Subcutaneous abdominal adipose tissue (tissue), 5 donors: ENCODE results near the gene TSPAN18.

Experiments
- H3K27ac ChIP-seq: one replicate; pipeline ENCODE4 v1.7.0; 2013; ENCODE audit warnings: low read depth, mild to moderate bottlenecking, inconsistent platforms, low read length, moderate library complexity
- H3K27me3 ChIP-seq, 5 donors: one replicate each; pipeline ENCODE4 v1.7.0; 2013; ENCODE audit warnings: low read length in 5 of 5, inconsistent platforms in 1 of 5; ENCODE audit not compliant: control insufficient read depth in 5 of 5, insufficient read depth in 4 of 5
- H3K36me3 ChIP-seq, 5 donors: one replicate each; pipeline ENCODE4 v1.7.0; 2013; ENCODE audit warnings: low read length in 5 of 5; ENCODE audit not compliant: control insufficient read depth in 5 of 5, insufficient read depth in 5 of 5
- H3K4me1 ChIP-seq, 5 donors: one replicate each; pipeline ENCODE4 v1.7.0; 2013; ENCODE audit warnings: low read length in 5 of 5, mild to moderate bottlenecking in 3 of 5, moderate library complexity in 1 of 5; ENCODE audit not compliant: control insufficient read depth in 5 of 5, insufficient read depth in 5 of 5
- H3K4me3 ChIP-seq, 5 donors: one replicate each; pipeline ENCODE4 v1.7.0; 2013; ENCODE audit warnings: low read length in 5 of 5, low read depth in 1 of 5
- H3K9ac ChIP-seq, 5 donors: one replicate each; pipeline ENCODE4 v1.7.0; 2013; ENCODE audit warnings: low read length in 5 of 5, mild to moderate bottlenecking in 4 of 5, moderate library complexity in 3 of 5
- H3K9me3 ChIP-seq, 5 donors: one replicate each; pipeline ENCODE4 v1.7.0; 2013; ENCODE audit warnings: low read length in 5 of 5; ENCODE audit not compliant: control insufficient read depth in 5 of 5
- donor health status: healthy.
- donor health status: healthy.
- donor health status: healthy.
- donor health status: healthy.
- donor health status: healthy.

TSPAN18 gene

DNA sequence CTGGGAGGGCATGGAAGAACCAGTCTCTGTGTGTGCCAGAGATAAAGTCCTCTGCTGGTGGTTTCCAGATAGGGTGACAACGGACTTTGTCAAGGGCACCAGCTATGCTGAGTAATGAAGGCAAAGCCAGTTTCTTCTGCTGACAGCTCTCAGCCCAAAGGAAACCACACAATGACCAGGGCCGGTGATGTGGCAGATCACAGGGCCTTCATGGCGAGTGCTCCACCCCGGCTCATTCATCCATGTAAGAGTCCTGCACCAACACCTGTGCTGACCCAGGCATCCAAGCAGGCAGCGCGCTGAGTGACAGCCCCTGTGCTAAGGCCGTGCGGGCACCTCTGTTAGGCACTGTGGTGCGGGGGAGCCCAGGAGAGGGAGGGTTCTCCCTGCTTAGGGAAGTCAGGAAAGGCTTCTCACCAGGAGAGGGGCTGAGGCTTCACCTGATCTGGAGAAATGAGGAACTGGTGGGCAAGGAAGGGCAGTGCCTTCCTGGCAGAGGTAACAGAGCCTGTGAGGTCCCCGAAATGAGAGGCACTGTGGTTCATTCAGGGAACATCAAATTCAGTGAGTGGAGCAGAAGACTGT is 190.1 kb downstream of the TSPAN18 start:
- Histone ChIP-seq H3K27me3 (no peaks in the 10 kb centered on the region), H3K4me3 (no peak overlapping the region), H3K9me3 (no peaks in the 10 kb centered on the region), H3K4me1 (peaks cover 0 to 25% (median 20%) of the 10 kb centered on the region in 5 donors), H3K36me3 (peaks cover 0 to 22% (median 18%) of the 10 kb centered on the region in 5 donors), H3K27ac (no peak overlapping the region), H3K9ac (no peak overlapping the region)

- no peak overlapping the region for H3K9ac ChIP-seq
- H3K9me3 ChIP-seq, result no peaks in the 10 kb centered on the region
- peaks cover 0 to 26% (median 20%) of the 10 kb centered on the region in 5 donors for H3K36me3 ChIP-seq
- H3K27ac ChIP-seq, result no peak overlapping the region
- H3K4me3 ChIP-seq, result no peak overlapping the region
- peaks cover 0 to 21% (median 20%) of the 10 kb centered on the region in 5 donors for H3K4me1 ChIP-seq
- no peaks in the 10 kb centered on the region for H3K27me3 ChIP-seq
Measured at GRCh38 chr11:44917741-44918140, 191.0 kb downstream of the TSPAN18 start.

- Histone ChIP-seq H3K9ac (no peak overlapping the region), H3K9me3 (no peaks in the 10 kb centered on the region), H3K4me1 (peaks cover 0 to 19% (median 12%) of the 10 kb centered on the region in 5 donors), H3K36me3 (peaks cover 0 to 26% (median 14%) of the 10 kb centered on the region in 5 donors), H3K27me3 (peaks cover 0 to 3% (median 0%) of the 10 kb centered on the region in 5 donors), H3K27ac (no peak overlapping the region), H3K4me3 (no peak overlapping the region)
Measured at GRCh38 chr11:44920451-44920850, 193.7 kb downstream of the TSPAN18 start.

DNA sequence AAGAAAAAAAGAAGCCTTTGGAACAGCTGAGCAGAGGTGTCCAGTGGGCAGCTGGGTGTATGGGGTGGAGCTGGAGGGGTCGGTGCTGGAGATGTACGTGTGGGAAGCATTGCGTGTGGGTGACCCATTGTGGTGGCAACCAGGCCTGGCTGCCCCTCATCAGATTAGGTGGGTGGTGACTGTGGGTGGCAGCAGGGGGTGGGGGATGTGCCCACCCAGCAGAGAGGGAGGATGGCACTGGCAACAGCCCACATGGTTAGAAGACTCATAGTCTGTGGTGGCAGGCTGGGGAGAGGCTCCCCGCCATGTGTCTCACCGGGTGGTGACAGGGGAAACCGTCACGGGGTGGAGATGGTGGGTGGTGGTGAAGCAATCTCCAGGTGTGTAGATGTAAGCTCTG is 196.4 kb downstream of the TSPAN18 start:
- Histone ChIP-seq H3K27me3 (peaks cover 0 to 3% (median 0%) of the 10 kb centered on the region in 5 donors), H3K36me3 (peaks cover 0 to 26% (median 14%) of the 10 kb centered on the region in 5 donors), H3K27ac (no peak overlapping the region), H3K4me3 (no peak overlapping the region), H3K9ac (no peak overlapping the region), H3K9me3 (no peaks in the 10 kb centered on the region), H3K4me1 (peaks cover 2 to 25% (median 6%) of the 10 kb centered on the region in 5 donors)

DNA sequence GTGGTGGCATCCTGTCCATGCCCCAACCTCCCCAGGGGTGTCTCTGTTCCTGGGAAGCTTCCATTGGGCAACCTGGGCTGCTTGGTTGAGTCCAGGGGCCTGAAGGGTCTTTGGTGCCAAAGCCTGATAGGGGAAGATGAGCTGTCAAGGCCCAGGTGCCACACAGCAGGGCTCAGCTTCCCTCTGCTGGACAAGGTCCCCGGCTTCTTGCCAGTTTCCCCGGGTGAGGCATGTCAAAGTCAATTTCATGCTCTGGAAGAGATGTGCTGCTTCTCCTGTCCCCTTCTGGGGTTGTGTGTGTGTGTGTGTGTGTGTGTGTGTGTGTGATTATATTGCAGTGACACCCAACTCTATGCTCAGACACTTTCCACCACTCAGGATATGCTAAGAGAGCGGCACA is 197.0 kb downstream of the TSPAN18 start:
- H3K4me1 ChIP-seq, result peaks cover 2 to 25% (median 6%) of the 10 kb centered on the region in 5 donors
- peaks cover 0 to 24% (median 14%) of the 10 kb centered on the region in 5 donors for H3K36me3 ChIP-seq
- no peak overlapping the region for H3K4me3 ChIP-seq
- peaks cover 0 to 3% (median 0%) of the 10 kb centered on the region in 5 donors for H3K27me3 ChIP-seq
- no peak overlapping the region for H3K27ac ChIP-seq
- no peak overlapping the region for H3K9ac ChIP-seq
- no peaks in the 10 kb centered on the region for H3K9me3 ChIP-seq

GRCh38 chr11:44926036-44926435 is 199.3 kb downstream of the TSPAN18 start:
- H3K36me3 ChIP-seq, result peaks cover 0 to 25% (median 13%) of the 10 kb centered on the region in 5 donors

GRCh38 chr11:44927174-44927661 is 200.5 kb downstream of the TSPAN18 start:
- Histone ChIP-seq H3K4me1 (peaks cover 2 to 25% (median 6%) of the 10 kb centered on the region in 5 donors), H3K27ac (no peak overlapping the region), H3K9ac (no peak overlapping the region), H3K9me3 (no peaks in the 10 kb centered on the region), H3K27me3 (peaks cover 0 to 3% (median 3%) of the 10 kb centered on the region in 5 donors), H3K36me3 (peaks cover 0 to 19% (median 10%) of the 10 kb centered on the region in 5 donors), H3K4me3 (no peak overlapping the region)

More at GRCh38 chr11:44926036-44926435, 199.3 kb downstream of the TSPAN18 start:
- peaks cover 0 to 3% (median 3%) of the 10 kb centered on the region in 5 donors for H3K27me3 ChIP-seq
- H3K4me3 ChIP-seq, result no peak overlapping the region
- H3K27ac ChIP-seq, result no peak overlapping the region
- H3K4me1 ChIP-seq, result peaks cover 2 to 25% (median 6%) of the 10 kb centered on the region in 5 donors
- H3K9me3 ChIP-seq, result no peaks in the 10 kb centered on the region
- H3K9ac ChIP-seq, result no peak overlapping the region

DNA sequence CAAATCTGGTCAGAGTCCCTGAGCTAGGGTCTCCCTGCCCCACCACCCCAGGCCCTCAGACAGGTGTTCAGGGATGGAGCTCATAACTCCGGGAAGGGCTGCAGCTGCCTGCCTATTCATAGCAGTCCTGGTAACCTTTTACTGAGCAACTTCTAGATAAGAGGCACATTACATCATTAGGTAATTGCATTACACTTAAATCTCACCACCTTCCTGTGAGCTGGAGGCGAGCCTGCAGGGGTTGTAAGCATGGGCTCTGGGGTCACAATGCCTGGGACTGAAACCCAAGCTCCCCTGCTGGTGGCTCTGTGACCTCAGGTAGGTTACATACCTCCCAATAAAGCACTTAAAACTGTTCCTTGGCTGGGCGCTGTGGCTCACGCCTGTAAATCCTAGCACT is 201.4 kb downstream of the TSPAN18 start:
- no peaks in the 10 kb centered on the region for H3K9me3 ChIP-seq
- no peak overlapping the region for H3K9ac ChIP-seq
- H3K27me3 ChIP-seq, result peaks cover 0 to 3% (median under 1%) of the 10 kb centered on the region in 5 donors
- H3K27ac ChIP-seq, result no peak overlapping the region
- H3K4me1 ChIP-seq, result peaks cover 2 to 25% (median 6%) of the 10 kb centered on the region in 5 donors
- peaks cover 0 to 22% (median 6%) of the 10 kb centered on the region in 5 donors for H3K36me3 ChIP-seq
- no peak overlapping the region for H3K4me3 ChIP-seq

GRCh38 chr11:44928816-44929215 is 202.1 kb downstream of the TSPAN18 start:
- peaks cover 0 to 3% (median 0%) of the 10 kb centered on the region in 5 donors for H3K27me3 ChIP-seq
- no peak overlapping the region for H3K9ac ChIP-seq
- no peak overlapping the region for H3K27ac ChIP-seq
- H3K4me3 ChIP-seq, result no peak overlapping the region
- H3K9me3 ChIP-seq, result no peaks in the 10 kb centered on the region
- peaks cover 0 to 27% (median 6%) of the 10 kb centered on the region in 5 donors for H3K36me3 ChIP-seq
- H3K4me1 ChIP-seq, result peaks cover 2 to 25% (median 6%) of the 10 kb centered on the region in 5 donors

GRCh38 chr11:44930588-44931302 is 204.0 kb downstream of the TSPAN18 start:
- H3K27me3 ChIP-seq, result peaks cover 0 to 3% (median 0%) of the 10 kb centered on the region in 5 donors
- H3K9ac ChIP-seq, result no peak overlapping the region
- H3K9me3 ChIP-seq, result no peaks in the 10 kb centered on the region
- H3K36me3 ChIP-seq, result peaks cover 0 to 40% (median 19%) of the 10 kb centered on the region in 5 donors
- peaks cover 2 to 17% (median 5%) of the 10 kb centered on the region in 5 donors for H3K4me1 ChIP-seq
- H3K4me3 ChIP-seq, result no peak overlapping the region
- no peak overlapping the region for H3K27ac ChIP-seq
